Measurements from ENCODE around the gene SLC22A17. TPM values are rescaled to one million over a fixed set of nuclear protein-coding genes. Genes with fewer than 3 reads are reported as not detected.

SLC22A17 gene
- total and polyA plus RNA-seq, 2 of the 13 experiments (the other 11 are each of a cell fraction or from before 2014, with no cell fraction given) = 0.95 to 1.1 TPM

GRCh38 chr14:23306412-23307145, 46.1 kb downstream of the SLC22A17 start, which contains the start of gene BCL2L2 (continued):
- TF ChIP-seq UBTF (CRISPR knock-in tag; IDR thresholded peaks at IDR 0.05) (peak; percentile 97), REPIN1 (CRISPR knock-in tag; IDR thresholded peaks at IDR 0.05; ENCODE audit: borderline replicate concordance, low read depth) (peak; percentile 97), ZNF431 (CRISPR knock-in tag; IDR thresholded peaks at IDR 0.05; ENCODE audit: borderline replicate concordance, low read depth) (no peak), ZNF790 (CRISPR knock-in tag; IDR thresholded peaks at IDR 0.05; ENCODE audit: borderline replicate concordance) (peak; percentile 93; the same call in 1 of the 2 replicates), CHD4 (IDR thresholded peaks at IDR 0.05; ENCODE audit: borderline replicate concordance, low read length) (0 out of 2 replicates have a peak, but pooled peaks have one; percentile 29), HNRNPH1 (optimal IDR thresholded peaks at IDR 0.05; ENCODE audit: low read depth, low read length) (peak; percentile 89), RBM39 (IDR thresholded peaks at IDR 0.05; ENCODE audit: low read depth, low read length, poor library complexity, severe bottlenecking) (peak; percentile 99), XBP1 (CRISPR knock-in tag; IDR thresholded peaks at IDR 0.05) (no peak), ZBED4 (CRISPR knock-in tag; IDR thresholded peaks at IDR 0.05; ENCODE audit: borderline replicate concordance) (peak; percentile 94), HIC2 (CRISPR knock-in tag; IDR thresholded peaks at IDR 0.05; ENCODE audit: low read depth) (no peak; the same call in 1 of the 2 replicates), TBL1XR1 (IDR thresholded peaks at IDR 0.05; ENCODE audit: borderline replicate concordance, low read length, partially characterized antibody) (peak; percentile 64), TAF15 (IDR thresholded peaks at IDR 0.05; ENCODE audit: low read depth, low read length, poor library complexity, severe bottlenecking) (peak; percentile 100), ZNF644 (CRISPR knock-in tag; IDR thresholded peaks at IDR 0.05; ENCODE audit: low read depth) (peak; percentile 84), ZNF260 (CRISPR knock-in tag; IDR thresholded peaks at IDR 0.05; ENCODE audit: borderline replicate concordance, low read depth) (0 out of 2 replicates have a peak, but pooled peaks have one; percentile 32), AKAP8 (CRISPR knock-in tag; IDR thresholded peaks at IDR 0.05) (no peak; the same call in 1 of the 2 replicates), ATAD3A (CRISPR knock-in tag; IDR thresholded peaks at IDR 0.05) (peak; percentile 76; the same call in 1 of the 2 replicates), REXO4 (CRISPR knock-in tag; IDR thresholded peaks at IDR 0.05; ENCODE audit: borderline replicate concordance) (no peak), ZNF614 (CRISPR knock-in tag; IDR thresholded peaks at IDR 0.05; ENCODE audit: borderline replicate concordance) (no peak; the same call in none of the 2 replicates), HDAC6 (IDR thresholded peaks at IDR 0.05; ENCODE audit: low read depth, low read length) (no peak)
